Measurements from ENCODE around the gene WASF3.

GRCh38 chr13:26599403-26599802 lies 41.9 kb downstream of the WASF3 start:
- no peak for TF ChIP-seq CTCF (IDR thresholded peaks at IDR 0.05; ENCODE audit: low read length)
- TF ChIP-seq EZH2 (IDR thresholded peaks at IDR 0.05; ENCODE audit: borderline replicate concordance, low read length): no peak
